22Rv1 (cell line): ENCODE data around the gene TXNDC11.

Source experiments
- CTCF ChIP-seq: fragments of 450-650 bp; IDR thresholded peaks from 2 replicates; pipeline ENCODE4 v1.5.1; 2017; ENCODE audit warnings: mild to moderate bottlenecking
- ZFX ChIP-seq: fragments of 450-650 bp; IDR thresholded peaks from 2 replicates; pipeline ENCODE4 v1.6.1; 2017; ENCODE audit warnings: antibody characterized with exemption, borderline replicate concordance

DNA sequence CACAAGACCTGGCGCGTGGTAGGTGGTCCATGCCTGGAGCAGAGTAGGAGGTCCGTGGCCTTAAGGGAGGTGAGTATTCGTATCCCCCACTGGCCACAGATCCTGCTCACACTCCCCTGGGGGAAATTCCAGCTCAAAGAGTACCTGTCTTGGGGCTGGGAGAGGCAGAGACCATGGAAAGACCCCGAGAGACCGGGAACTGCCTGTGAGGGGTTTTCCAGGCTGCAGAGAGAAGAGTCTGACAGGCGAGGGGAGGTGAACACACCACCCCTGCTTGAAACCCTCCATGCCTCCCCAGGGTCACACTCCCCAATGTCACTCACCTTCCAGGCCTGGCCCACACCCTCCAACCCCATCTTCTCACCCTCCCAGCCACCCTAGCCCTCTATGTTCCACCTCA lies 87.0 kb downstream of the TXNDC11 start:
- TF ChIP-seq CTCF, result no peak
- no peak for TF ChIP-seq ZFX
